Upper lobe of right lung (tissue), 1 donor: ENCODE results near the gene PDLIM7. TPM values are rescaled to one million over a fixed set of nuclear protein-coding genes. Genes with fewer than 3 reads are reported as not detected.

Experiments
- ATAC-seq: fragments of 200-7000 bp; cut with Tn5 transposase; one replicate; pipeline ENCODE4 v1.9.1; 2020; ENCODE audit warnings: mild to moderate bottlenecking, moderate library complexity
- DNase-seq: peaks from one replicate; pipeline ENCODE4 v3.0.0-alpha.2; 2020
- H3K27ac ChIP-seq: fragments of 200-600 bp; one replicate; pipeline ENCODE4 v1.8.0; 2022
- H3K27me3 ChIP-seq: fragments of 200-600 bp; one replicate; pipeline ENCODE4 v1.8.0; 2022; ENCODE audit warnings: mild to moderate bottlenecking
- H3K36me3 ChIP-seq: fragments of 200-600 bp; one replicate; pipeline ENCODE4 v1.8.0; 2022
- H3K4me1 ChIP-seq: fragments of 200-600 bp; one replicate; pipeline ENCODE4 v1.8.0; 2022
- H3K4me3 ChIP-seq: fragments of 200-600 bp; one replicate; pipeline ENCODE4 v1.8.0; 2022; ENCODE audit warnings: mild to moderate bottlenecking
- H3K9me3 ChIP-seq: fragments of 200-600 bp; one replicate; pipeline ENCODE4 v1.8.0; 2022
- intact Hi-C: fragments of 100-400 bp; cut with DNase I; formaldehyde crosslinking; loops from one replicate; pipeline ENCODE4 v1.11.0; 2022
- total RNA-seq: library from RNA; stranded (reverse); fragmentation: NEBNext Ultra II Directional; extraction: Animal tissue kit (Norgen Biotek cat#: 25700); gene quantifications from one replicate; pipeline ENCODE4 v1.2.1, GENCODE V29; 2021
- TF ChIP-seq, protein P1 (sequence below): fragments of 200-600 bp; IDR thresholded peaks from one replicate; pipeline ENCODE4 v1.8.0; 2022; ENCODE audit warnings: antibody characterized with exemption
- donor health status: DM: no; HTN: yes; CAD: no; lungs with severe emphysema.

PDLIM7 gene
- total RNA-seq, 1 donor from 2014 or later = 59.1 TPM

DNA sequence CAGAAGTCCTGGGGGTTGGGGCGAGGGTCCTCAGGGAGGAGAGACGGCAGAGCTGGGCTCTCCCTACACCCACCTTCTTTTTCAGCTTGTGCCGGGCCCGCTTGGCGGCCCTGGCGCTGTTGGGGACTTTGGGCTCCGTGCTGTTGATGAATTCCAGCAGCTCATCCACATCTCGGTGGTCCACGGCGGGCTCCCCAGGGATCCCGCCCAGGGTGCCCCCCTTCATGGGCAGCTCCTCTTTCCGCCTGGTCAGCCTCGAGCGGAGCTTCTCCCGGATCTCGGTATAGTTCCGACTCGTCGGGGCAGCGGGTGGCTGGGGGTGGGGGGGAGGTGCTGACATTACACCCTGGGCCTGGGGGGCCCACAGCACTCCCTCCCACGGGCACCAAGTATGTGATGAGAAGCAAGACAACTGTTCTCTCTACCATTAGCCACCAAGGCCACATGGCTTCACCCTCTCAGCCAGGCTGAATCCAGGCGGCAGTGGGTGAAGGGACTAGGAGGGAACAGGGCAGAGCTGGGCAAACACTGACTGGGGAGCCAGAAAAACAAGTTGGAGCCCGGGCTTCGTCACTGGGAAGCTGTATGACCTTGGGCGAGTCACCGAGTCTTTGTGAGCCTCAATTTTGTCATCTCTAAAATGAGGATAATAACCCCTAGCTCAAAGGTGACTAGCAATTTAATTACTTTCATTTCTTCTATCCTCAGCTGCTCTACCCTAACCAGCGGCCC is 34.0 kb upstream of the PDLIM7 start:
- H3K9me3 ChIP-seq = no peaks in the 10 kb centered on the region
- peaks cover 87% of the 10 kb centered on the region for H3K36me3 ChIP-seq
- ATAC-seq (no peak), DNase-seq (no peak)
- TF ChIP-seq, protein P1, sequence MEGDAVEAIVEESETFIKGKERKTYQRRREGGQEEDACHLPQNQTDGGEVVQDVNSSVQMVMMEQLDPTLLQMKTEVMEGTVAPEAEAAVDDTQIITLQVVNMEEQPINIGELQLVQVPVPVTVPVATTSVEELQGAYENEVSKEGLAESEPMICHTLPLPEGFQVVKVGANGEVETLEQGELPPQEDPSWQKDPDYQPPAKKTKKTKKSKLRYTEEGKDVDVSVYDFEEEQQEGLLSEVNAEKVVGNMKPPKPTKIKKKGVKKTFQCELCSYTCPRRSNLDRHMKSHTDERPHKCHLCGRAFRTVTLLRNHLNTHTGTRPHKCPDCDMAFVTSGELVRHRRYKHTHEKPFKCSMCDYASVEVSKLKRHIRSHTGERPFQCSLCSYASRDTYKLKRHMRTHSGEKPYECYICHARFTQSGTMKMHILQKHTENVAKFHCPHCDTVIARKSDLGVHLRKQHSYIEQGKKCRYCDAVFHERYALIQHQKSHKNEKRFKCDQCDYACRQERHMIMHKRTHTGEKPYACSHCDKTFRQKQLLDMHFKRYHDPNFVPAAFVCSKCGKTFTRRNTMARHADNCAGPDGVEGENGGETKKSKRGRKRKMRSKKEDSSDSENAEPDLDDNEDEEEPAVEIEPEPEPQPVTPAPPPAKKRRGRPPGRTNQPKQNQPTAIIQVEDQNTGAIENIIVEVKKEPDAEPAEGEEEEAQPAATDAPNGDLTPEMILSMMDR = no peak
- H3K4me1 ChIP-seq = no peaks in the 10 kb centered on the region
- H3K27ac ChIP-seq = no peak overlapping the region
- H3K27me3 ChIP-seq = no peaks in the 10 kb centered on the region
- H3K4me3 ChIP-seq = no peak overlapping the region
- intact Hi-C loops = no loop called here

DNA sequence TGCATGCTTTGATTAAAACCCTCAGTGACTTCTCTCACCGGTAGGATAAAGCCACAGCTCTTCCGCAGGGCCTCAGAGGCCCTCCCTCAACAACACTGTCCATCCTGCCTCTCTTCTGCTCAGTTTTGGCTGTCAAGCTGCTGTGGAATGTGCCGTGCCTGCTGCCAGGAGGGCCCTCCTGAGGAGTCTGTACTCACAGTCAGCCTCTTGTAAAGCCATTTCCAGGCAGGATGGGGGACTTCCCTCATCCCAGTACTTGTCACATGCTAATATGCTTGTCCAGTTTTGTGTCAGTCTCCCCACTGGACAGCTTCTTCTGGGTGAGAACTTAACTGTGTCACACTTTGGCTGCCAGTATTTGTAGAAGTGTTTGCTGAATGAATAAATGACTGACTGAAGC is 33.2 kb upstream of the PDLIM7 start:
- intact Hi-C loops = no loop called here
- TF ChIP-seq, protein P1 = no peak

DNA sequence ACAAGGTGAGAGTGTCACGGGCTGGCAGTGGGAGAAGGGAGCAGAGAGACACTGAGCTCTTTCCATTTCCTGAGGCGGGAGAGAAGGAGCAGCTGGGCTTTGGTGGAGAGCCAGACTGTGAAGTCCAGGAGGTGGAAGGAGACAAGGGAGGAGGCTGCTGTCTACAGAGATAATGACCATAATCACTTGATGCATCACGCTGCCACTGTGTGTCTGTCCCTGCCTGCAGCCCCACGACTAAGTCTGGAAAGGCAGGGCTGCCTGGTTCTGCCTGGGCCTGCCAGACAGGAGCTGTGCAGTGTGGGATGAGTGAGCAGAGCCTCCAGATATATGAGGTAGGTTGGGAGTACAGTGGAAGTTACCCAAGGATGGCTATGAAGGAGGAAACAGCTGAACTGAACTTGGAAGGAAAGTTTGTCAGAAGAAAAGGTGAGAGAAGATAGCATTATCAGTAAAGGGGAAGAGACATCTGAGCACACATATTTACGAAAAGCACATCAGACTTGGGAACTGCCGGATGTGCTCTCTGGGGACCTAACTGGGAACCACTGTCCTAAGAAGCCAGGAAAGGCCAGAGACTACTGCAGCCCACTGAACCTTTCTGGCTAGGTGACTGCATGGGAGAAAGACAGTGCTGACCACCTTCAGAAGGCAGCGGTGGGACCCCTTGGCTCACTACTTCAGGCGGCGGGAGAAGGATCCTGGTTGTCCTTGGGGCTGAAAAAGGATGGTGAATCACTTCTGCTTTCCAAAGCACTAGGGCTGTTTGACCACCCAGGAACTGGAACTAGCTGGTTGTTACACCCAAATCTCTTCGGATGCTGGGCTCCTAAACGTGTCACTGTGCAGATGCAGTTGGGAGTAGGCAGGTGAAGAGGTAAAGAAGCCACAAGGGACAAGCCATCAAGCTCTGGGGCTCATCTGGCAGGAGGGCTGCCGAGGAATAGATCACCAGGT is 32.1 kb upstream of the PDLIM7 start:
- intact Hi-C loops = no loop called here
- H3K9me3 ChIP-seq = no peaks in the 10 kb centered on the region
- H3K36me3 ChIP-seq = peaks cover 89% of the 10 kb centered on the region
- TF ChIP-seq, protein P1 = no peak
- DNase-seq (peak; percentile 32), ATAC-seq (no peak)
- H3K27me3 ChIP-seq = no peaks in the 10 kb centered on the region
- H3K4me3 ChIP-seq = no peak overlapping the region
- no peaks in the 10 kb centered on the region for H3K4me1 ChIP-seq
- H3K27ac ChIP-seq = no peak overlapping the region

More for the DNA sequence above, 33.2 kb upstream of the PDLIM7 start:
- Histone ChIP-seq H3K27ac (no peak overlapping the region), H3K36me3 (peaks cover 87% of the 10 kb centered on the region), H3K9me3 (no peaks in the 10 kb centered on the region), H3K4me1 (no peaks in the 10 kb centered on the region), H3K27me3 (no peaks in the 10 kb centered on the region), H3K4me3 (no peak overlapping the region)
- ATAC-seq = peak; percentile 70
- DNase-seq = peak; percentile 26

DNA sequence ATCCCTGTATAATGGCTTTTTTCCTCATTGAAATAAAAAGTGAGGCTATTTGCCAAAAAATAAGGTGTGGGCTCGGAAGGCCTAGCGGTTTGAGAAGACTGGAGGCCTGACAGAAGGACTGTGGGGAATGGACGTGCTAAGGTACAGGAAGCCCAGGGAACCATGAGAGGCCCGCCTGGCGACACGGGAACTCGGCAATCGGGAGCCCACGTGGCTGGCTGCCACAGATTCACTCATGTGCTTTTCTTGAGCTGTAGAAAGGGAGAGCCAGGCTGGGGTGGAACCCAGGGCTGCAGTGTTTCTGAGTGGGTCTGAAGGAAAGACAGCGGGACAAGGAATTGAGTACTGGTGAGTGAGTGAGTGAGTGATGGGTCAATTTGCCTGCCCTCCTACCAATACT is 31.2 kb upstream of the PDLIM7 start:
- no peaks in the 10 kb centered on the region for H3K4me1 ChIP-seq
- DNase-seq = peak; percentile 29
- no peak for ATAC-seq
- TF ChIP-seq, protein P1 = no peak
- H3K9me3 ChIP-seq = no peaks in the 10 kb centered on the region
- intact Hi-C loops = no loop called here
- no peak overlapping the region for H3K4me3 ChIP-seq
- H3K27ac ChIP-seq = no peak overlapping the region
- H3K27me3 ChIP-seq = no peaks in the 10 kb centered on the region
- peaks cover 89% of the 10 kb centered on the region for H3K36me3 ChIP-seq

GRCh38 chr5:177527595-177527994 is 30.2 kb upstream of the PDLIM7 start:
- TF ChIP-seq, protein P1 = no peak
- no peak for ATAC-seq
- Histone ChIP-seq H3K27ac (no peak overlapping the region), H3K4me3 (no peak overlapping the region), H3K27me3 (no peaks in the 10 kb centered on the region), H3K9me3 (no peaks in the 10 kb centered on the region), H3K36me3 (peaks cover 94% of the 10 kb centered on the region), H3K4me1 (no peaks in the 10 kb centered on the region)
- intact Hi-C loops = no loop called here
- DNase-seq = peak; percentile 31
